T1000 (cell line): ENCODE measurements around the gene FYB1.

Experiments
- DNase-seq: peaks from one replicate; lab custom pipeline; 2025; ENCODE audit warnings: mixed read lengths; lab: John Stamatoyannopoulos, UW

FYB1 gene

DNA sequence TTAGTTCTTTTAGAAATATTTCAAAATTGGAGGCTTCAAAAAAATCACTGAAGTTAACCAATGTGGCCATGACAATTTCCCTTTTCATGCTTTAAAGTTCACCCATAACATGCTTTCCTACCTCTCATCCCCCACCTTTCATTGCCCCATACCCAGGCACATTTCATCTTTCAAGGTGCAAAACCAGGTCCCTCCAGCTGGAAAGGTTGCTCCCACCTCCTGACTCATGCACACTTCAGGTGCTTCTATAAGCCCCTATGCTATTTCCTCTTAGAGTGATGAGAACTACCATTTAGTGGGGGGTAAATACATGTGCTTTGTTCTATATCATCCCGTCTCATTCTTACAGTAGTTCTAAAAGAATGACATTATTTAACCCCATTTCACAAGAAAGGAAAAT, 15.4 kb downstream of the FYB1 start:
- no peak for DNase-seq

- no peak for DNase-seq
Observed at GRCh38 chr5:39203275-39203922, 16.0 kb downstream of the FYB1 start.

GRCh38 chr5:39202597-39203274, 16.6 kb downstream of the FYB1 start:
- no peak for DNase-seq

GRCh38 chr5:39201781-39202596, 17.4 kb downstream of the FYB1 start:
- no peak for DNase-seq

DNA sequence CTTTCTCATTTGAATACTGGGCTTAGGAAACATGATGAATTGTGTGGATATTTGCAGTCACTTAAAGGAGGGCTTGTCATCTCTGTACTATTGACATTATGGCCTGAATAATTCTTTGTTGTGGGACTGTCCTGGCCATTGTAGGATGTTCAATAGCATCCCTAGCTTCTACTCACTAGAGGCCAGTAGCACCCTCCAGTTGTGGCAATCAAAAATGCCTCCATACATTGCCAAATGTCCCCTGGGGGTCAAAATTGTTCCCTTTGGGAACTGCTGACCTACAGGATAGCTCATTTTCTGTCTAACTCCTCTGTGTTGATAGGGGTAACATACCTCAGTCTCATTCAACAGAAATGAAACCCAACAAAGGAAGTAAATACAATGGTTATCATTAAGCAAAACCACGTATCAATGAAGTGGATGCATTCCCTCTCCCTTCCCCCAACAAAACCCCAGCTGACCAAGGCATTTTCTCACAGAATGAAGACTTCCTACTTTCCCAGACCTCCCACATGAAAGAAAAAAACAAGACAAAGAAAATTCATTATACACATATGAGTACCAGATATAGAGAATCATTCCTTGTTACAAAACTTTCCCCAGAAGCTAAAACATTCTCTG, 18.1 kb downstream of the FYB1 start:
- DNase-seq: no peak

GRCh38 chr5:39200081-39200480, 19.3 kb downstream of the FYB1 start:
- no peak for DNase-seq

- DNase-seq: no peak
Observed at GRCh38 chr5:39199335-39199734, 20.0 kb downstream of the FYB1 start.

DNA sequence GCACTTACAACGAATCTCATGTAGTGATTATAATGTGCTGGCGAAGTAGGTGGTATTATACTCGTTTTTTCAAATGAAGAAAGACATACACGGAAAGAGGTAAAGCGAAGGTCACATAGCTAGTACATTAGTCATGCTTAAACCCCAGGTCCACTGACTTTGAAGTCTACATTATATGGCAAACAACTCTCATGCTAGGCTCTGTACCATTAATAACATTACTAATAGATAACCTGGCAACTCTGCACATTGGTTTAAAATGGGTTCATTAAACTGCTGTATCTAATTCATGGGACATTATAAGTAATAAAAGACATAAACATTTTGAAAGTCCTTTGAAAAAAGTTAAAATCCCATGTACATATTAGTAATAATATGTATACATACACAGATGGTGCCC, 21.2 kb downstream of the FYB1 start:
- no peak for DNase-seq

DNA sequence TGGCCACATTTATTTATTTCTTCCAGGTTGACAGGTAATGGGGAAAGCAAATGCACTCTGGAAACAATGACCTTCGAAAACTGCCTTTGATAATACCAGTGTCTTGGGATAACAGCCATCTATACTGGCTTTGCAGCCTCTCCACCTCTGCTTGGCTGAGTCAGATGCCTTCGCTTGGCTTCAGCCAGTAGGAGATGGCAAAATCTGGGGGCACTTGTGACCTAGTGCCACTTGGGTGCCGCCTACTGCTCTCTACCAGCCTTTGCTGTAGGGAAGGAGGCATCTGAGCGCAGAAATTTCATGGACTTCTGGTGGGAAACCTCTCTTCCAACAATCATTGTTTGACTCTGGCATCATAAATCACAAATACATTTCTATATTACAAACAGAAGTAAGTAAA, 21.8 kb downstream of the FYB1 start:
- DNase-seq: no peak

DNA sequence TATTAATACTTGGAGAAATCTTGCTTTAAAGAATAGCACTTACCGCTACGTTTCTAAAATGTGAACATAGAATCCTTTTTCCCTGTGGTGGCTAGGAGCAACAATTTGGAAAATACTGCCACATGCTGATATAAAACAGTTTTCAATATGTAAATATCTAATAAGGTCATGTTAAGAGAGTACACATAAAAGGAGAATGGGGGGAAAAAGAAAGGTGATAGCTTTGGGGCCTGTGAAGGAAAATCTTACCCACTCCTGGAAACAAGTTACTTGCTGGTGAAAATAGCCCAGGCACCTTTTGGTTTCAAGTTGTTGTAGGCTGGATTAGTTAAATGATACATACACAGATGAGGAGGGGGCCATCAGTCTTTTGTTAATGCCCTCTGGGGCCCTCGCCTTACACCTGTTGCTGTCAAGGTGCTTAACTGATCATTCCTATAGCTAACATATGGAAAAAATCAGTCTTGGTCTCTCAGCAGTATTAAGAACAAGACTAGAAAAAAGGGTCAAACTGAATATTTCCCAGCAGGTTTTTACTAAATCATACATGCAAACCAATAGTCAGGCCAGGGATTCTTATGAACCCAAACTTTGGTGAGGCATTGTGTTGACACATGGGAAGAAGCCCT, 24.1 kb downstream of the FYB1 start:
- no peak for DNase-seq

- DNase-seq: peak; percentile 35
Observed at GRCh38 chr5:39194466-39195136, 24.8 kb downstream of the FYB1 start.

DNA sequence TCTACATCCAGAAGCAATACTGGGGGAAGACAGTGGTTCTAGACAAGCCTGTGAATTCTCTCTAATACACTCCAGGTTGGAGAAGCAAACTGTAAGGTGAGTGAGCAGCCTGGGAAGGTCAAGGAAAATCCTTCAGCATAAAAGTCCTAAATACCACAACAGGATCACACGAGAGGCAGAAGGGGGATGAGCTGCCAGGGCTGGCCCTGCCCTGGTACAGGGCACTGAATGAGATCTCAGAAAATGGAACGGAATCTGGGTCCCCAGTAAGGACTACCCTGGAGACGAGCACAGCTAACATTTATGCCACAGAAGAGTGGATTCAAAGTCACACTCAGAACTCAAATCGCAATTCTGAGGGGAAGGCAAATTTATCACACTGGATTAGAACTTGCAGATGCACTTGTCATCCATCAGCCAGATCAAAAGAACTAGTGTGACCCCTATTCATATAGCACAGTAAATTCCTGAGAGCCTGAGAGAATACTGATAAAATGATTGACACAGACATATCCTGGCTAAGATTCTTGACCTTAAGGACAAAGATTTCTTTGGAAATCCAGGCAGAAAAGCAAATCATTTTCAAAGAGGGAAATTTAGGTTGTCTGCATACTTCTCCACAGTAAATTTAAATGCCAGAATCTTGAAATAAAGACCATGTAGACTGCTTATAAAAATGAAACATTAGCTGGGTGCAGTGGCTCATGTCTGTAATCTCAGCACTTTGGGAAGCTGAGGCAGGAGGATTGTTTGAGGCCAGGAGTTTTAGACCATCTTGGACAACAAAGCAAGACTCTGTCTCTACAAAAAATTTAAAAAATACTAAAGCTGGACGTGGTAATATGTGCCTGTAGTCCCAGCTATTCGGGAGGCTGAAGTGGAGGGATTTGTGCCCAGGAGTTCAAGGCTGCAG, 25.6 kb downstream of the FYB1 start:
- DNase-seq: no peak

DNA sequence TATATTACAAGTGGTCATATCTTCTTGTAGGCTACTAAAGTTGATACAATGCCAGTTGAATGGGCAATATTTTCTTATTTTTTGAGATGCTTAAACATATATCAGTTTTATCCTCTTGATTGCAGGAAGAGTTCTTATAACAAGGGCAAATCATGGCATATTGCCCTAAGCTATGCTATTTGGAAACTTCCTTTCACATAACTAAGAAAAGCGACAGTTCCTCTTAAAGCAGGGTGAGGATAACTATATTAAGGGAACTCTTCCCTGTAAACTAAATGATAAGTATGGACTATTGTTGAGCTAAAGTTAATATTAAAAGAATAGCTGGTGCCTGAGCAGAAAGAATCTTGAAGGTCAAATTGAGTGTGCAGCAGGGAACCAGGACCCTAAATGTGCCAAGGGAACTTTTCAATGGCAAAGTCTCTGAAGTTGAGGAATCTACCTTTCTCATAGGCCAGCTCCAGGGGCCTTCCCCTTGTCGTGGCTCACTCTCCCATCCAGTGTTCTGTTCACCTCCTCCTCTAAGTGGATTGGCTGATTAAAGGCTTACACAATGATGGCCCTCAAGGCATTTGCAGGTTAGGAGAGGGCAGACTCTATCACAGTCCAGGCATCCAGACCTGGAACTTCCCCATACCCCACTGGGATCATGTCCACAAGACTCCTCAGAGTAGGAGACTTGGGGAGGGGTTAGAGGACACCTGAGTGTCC, 26.8 kb downstream of the FYB1 start:
- no peak for DNase-seq

DNA sequence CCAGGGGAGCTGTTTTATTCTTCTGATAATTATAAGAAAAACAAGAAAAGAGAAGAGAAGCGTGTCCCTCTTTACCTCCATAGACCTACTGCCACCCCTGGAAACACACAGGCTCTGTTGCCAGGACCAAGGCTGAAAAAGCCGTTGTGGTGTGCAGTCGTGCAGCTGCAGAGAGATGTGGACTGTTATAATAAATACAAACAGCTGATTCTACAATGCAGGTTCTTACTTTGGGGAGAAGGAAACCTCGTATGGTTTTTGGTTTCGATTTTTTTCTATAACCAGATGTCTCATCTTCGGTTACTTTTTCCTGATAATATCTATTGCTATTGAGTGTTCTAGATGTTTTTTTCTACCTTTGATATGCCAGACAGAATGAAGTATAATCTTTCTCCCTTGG, 28.1 kb downstream of the FYB1 start:
- no peak for DNase-seq

DNA sequence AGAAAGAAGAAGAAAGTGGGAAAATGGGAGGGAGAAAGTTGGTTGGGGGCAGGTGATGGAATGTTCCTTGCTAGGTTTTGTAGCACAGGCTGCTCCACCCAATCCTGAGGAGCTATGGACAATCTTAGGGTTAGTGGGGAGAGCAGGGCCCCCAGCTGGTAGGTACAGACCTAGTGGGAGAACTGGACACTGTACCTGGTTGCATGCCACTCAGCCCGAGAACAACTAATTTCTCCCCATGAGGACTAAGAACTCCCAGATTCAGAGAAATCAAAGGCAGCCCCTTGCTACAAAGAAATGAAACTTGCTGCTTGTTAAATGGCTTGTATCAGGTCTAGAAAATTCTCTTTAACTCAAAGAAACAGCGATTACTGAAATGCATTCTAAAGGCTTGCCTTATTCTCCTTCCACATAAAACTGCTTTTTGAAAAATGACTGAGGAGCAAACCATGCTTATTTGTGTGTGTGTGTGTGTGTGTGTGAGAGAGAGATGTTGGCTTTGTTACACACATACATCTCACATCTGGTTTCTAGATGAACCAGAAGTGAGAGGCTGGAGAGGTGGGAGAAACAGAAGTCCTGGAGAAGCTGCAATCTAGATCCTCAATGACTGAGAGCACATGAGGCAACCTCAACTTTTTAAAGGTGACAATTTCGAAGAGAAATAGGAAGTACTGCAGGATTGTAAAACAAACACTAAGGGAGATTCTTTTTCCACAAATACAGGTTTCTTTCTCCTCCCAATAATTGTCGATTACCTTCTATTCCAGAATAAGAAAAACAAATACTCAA, 28.9 kb downstream of the FYB1 start:
- DNase-seq: no peak

DNA sequence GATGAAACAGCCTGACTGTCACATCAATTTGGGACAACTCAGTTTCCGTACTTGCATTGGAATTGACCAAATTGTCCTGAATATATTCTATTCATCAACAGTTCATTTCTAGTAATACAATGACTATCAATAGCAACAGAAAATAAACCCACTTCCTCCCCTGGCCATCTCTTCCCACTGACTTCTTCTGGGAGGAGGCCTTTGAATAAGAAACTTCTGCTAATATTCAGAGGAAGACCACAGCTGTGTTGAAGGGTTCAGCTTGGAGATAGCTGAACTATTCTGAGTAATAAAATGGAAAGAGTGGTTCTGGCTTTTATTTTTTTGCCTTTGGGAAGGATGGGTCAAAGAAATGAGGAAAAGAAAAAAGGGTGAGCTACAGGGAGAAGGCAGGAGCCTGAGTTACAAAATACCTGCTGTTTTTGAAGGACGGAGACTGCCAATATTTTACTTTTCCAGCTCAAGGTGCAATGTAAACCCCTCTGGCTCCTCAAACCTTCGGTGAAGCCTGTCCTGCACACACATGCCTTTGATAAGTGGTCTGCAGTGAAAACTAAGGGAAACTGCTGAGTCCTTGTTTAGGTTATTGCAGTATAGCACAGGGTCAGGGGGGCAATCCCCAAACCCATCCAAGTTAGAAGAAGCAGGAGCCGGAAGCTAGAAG, 29.9 kb downstream of the FYB1 start:
- DNase-seq: no peak

- no peak for DNase-seq
Observed at GRCh38 chr5:39187831-39188731, 31.3 kb downstream of the FYB1 start.
